Stimulated activated naive CD4-positive, alpha-beta T cell (primary cell): ENCODE data around the gene CCZ1B.
"Not testable (repeated sequence)": the region's sequence is repeated elsewhere in the genome, so short reads cannot be mapped to it uniquely, and the experiment has no call there.

Experiments
- DNase-seq, 6 experiments: peaks; one replicate each; lab custom pipeline; 2025; lab: John Stamatoyannopoulos, UW

CCZ1B gene

GRCh38 chr7:6831018-6831725 lies 5.1 kb upstream of the CCZ1B start:
- DNase-seq: no peak

GRCh38 chr7:6830026-6830425 lies 4.0 kb upstream of the CCZ1B start:
- not testable (repeated sequence) for DNase-seq

- DNase-seq: not testable (repeated sequence)
Observed at GRCh38 chr7:6829616-6830015, 3.5 kb upstream of the CCZ1B start.

- not testable (repeated sequence) for DNase-seq
Observed at GRCh38 chr7:6827180-6827579, 1.1 kb upstream of the CCZ1B start.

GRCh38 chr7:6825236-6826125 lies 594 bp downstream of the CCZ1B start:
- DNase-seq: not testable (repeated sequence)

GRCh38 chr7:6821622-6822021 lies 4.5 kb downstream of the CCZ1B start:
- not testable (repeated sequence) for DNase-seq

GRCh38 chr7:6815470-6815869 lies 10.6 kb downstream of the CCZ1B start:
- not testable (repeated sequence) for DNase-seq

- not testable (repeated sequence) for DNase-seq
Observed at GRCh38 chr7:6813011-6813410, 13.1 kb downstream of the CCZ1B start.

GRCh38 chr7:6807959-6808358 lies 18.1 kb downstream of the CCZ1B start:
- not testable (repeated sequence) for DNase-seq

GRCh38 chr7:6807393-6807918 lies 18.6 kb downstream of the CCZ1B start:
- not testable (repeated sequence) for DNase-seq

- DNase-seq: not testable (repeated sequence)
Observed at GRCh38 chr7:6800331-6800730, 25.7 kb downstream of the CCZ1B start.

- DNase-seq: not testable (repeated sequence)
Observed at GRCh38 chr7:6799887-6800286, 26.2 kb downstream of the CCZ1B start.

- DNase-seq: not testable (repeated sequence)
Observed at GRCh38 chr7:6798047-6798446, 28.0 kb downstream of the CCZ1B start.

GRCh38 chr7:6797218-6797617 lies 28.9 kb downstream of the CCZ1B start:
- DNase-seq: not testable (repeated sequence)

GRCh38 chr7:6794276-6794675 lies 31.8 kb downstream of the CCZ1B start:
- not testable (repeated sequence) for DNase-seq

GRCh38 chr7:6792113-6792872 lies 33.8 kb downstream of the CCZ1B start:
- not testable (repeated sequence) for DNase-seq

GRCh38 chr7:6789353-6789752 lies 36.7 kb downstream of the CCZ1B start:
- DNase-seq: not testable (repeated sequence)

- not testable (repeated sequence) for DNase-seq
Observed at GRCh38 chr7:6781581-6781980, 44.5 kb downstream of the CCZ1B start.

GRCh38 chr7:6761186-6761585 lies 64.9 kb downstream of the CCZ1B start:
- DNase-seq: not testable (repeated sequence)

- DNase-seq: not testable (repeated sequence)
Observed at GRCh38 chr7:6753964-6754363, 72.1 kb downstream of the CCZ1B start, which contains the start of gene RSPH10B2. Gene RSPH10B2 (plus strand): TSS chr7:6754103. CDS start chr7:6757678, 3,575 bp downstream.

GRCh38 chr7:6750173-6750572 lies 75.9 kb downstream of the CCZ1B start:
- not testable (repeated sequence) for DNase-seq

GRCh38 chr7:6749335-6749734 lies 76.7 kb downstream of the CCZ1B start:
- DNase-seq: not testable (repeated sequence)
